ENCODE data around the gene MORN5.

The MORN5 gene

DNA sequence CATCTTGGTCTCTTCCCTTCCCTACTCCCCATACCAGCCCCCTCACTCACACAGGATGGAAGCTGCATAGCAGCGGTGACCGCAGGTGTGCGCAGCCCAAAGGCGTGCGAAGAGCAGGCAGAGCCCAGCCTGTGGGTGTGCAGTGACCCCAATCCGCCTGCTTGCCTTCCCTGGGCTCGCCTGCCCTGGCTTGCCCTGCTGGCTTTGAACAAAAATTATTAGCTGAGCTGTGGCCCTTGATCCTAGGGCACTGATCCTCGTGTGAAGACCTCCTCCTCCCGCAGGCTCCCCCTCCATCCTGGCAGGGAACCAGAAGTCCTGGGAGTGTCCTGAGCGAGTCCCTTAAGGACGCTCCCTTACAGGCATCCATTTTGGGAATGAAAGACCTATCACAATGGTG is 31.9 kb downstream of the MORN5 start:
- DNase-seq (ENCODE audit: low read depth), result no peak

DNA sequence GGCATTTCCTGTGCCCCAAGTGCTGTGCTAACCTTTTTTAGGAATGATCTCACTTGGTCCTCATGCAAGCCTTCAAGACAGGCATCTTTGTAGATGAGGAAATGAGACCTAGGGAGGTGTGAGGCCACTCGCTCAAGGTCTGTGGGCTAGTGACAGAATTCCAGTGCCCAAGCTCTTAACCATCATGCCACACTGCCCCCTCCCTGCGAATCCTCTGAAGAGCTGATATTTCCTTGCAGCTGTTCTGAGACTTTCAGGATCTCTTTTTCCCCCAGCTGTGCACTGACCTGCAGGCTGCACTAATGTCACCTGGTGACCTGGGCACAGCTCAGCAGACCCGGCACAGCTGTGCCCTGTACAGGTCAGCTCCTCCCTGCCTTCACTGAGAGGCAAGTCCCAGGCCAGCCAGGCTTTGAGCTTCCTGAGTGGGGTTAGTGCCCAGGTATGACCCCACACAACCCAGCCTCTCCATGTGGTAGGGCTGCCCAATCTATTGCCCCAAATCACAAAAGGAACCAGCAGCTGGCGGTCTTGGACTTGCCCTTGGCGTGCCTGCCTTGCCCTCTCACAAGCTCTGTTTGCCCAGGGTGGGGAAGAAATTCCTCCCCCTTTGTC is 32.7 kb downstream of the MORN5 start:
- DNase-seq (ENCODE audit: low read depth), result no peak

DNA sequence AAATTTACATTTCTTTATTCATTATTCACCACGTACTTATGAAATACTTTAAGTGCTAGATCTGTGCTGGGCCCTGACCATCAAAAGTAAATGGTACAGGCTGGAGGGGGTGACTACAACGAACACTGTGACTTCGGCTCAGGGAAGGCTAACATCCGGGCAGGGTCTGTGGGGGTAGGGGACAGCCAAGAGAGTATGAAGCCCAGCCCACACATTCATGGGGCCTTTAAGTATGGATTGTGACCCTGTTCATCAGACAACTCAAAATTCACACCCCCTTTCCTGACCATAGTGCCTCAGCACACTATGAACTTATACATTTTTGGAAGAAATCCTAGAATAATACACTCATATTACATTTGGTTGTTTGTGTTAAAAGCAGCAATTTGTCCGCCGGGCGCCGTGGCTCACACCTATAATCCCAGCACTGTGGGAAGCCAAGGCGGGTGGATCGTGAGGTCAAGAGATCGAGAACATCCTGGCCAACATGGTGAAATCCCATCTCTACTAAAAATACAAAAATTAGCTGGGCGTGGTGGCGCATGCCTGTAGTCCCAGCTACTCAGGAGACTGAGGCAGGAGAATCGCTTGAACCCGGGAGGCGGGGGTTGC is 33.3 kb downstream of the MORN5 start:
- no peak for DNase-seq (ENCODE audit: low read depth)

DNA sequence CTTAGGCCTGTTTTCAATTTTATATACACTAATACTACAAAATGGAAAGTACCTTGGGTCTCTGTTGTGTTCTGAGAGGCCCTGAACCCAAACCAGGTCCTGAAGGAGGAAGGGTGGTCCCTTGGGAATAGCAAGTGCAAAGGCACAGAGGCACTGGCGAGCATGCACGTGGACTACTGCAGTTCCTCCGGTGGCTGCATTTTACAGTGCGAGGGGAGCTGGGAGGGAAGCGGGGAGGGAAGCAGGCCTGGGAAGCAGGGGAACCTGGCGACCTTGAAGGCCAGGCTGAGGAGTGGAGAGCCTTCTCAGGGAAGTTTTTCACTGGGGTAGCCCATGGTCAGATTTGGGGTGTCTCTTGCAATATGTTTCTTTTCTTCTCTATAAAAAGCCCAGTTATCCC is 33.9 kb downstream of the MORN5 start:
- no peak for DNase-seq (ENCODE audit: low read depth)

DNA sequence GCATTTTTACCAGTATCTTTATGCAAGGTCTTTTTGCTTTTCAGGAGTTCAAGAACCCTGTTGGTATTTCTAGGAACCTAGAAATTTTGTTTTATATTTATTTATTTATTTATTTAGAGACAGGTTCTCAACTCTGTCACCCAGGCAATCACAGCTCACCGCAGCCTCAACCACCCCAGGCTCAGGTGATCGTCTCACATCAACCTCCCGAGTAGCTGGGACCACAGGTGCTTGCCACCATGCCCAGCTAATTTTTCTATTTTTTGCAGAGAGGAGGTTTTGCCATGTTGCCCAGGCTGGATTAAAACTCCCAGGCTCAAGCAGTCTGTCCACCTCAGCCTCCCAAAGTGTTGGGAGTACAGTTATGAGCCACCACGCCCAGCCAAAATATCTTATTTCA is 36.2 kb downstream of the MORN5 start:
- DNase-seq (ENCODE audit: low read depth), result no peak

DNA sequence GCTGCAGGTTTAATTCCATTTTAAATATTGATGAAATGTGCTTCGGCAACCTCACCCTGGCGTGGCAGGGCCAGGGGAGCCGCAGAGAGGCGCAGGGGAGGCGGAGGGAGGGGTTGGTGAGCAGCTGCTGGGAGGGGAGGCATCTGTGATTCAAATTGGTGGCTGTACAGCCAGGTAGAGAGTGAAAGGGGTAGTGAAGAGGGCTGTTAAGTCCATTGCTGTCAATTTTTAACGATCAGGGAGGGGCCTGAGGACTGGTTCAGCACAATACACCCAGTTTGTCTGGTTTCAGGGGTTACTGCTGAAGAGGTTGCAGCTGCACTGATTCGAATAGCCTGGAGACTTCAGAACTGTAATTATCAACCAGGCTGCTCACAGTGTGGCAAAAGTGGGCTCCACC is 37.7 kb downstream of the MORN5 start:
- DNase-seq (ENCODE audit: low read depth), result no peak

DNA sequence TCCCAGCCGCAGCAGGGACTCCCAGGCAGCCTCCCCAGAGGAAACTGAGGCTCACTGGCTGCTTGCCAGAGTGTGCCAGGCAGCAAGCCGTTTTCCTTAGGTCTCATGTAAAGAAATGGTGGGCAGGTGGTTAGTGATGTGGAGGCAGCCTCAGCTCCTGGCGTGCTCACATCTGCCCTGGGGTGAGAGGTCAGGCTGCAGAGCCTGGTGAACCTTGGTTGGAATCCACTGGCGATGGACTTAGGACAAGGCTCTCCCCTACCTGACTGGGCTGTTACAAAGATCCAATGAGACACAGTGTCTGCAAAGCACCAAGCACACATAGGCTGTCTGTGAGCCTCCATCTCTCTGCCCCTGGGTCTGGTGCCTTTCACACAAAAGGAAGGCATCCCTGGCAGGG is 38.2 kb downstream of the MORN5 start:
- no peak for DNase-seq (ENCODE audit: low read depth)

DNA sequence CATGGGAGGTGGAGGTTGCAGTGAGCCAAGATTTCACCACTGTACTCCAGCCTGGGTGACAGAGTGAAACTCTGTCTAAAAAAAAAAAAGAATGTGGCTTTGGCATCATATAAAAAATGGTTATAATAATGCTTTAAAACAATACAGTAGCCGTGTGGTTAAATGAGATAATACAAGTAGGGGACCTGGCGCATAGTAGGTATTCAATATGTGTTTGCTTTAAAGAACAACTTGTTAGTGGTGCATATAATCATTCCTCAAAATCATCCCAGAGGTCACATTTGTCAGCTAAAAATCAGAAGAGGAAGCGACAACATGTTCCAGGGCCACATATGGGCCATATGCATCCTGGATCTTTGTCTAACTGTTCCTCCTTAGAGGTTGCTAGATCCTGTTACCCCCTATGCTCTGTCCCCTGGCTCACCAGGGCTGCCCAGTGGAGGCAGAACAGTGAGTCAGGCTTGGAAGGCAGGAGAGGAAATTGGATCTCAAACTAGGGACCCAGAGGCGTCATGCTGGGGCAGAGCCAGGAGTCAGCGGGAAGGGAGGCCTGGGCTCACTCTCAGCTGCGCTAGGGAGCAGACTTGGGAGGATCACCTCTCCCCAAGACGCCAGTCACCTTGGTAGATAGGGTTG is 41.4 kb downstream of the MORN5 start:
- no peak for DNase-seq (ENCODE audit: low read depth)

DNA sequence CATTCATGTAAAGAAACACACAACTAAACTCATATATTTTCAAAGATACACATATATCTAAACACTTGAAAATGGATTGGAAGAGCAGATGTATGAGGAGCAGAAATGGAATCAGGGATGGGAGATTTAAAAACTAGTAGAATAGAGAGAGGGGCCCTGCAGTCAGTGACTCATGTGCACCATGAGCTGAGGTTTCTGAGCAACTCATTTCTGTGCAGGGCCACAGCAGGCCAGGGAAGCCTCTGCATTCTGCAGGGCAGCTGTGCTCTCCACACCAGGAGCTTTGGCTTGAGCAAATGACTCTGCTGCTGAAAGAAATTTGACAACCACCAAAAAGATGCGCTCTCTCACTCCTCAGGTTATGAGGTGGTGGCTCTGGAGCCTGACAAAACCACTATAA is 41.9 kb downstream of the MORN5 start:
- no peak for DNase-seq (ENCODE audit: low read depth)

DNA sequence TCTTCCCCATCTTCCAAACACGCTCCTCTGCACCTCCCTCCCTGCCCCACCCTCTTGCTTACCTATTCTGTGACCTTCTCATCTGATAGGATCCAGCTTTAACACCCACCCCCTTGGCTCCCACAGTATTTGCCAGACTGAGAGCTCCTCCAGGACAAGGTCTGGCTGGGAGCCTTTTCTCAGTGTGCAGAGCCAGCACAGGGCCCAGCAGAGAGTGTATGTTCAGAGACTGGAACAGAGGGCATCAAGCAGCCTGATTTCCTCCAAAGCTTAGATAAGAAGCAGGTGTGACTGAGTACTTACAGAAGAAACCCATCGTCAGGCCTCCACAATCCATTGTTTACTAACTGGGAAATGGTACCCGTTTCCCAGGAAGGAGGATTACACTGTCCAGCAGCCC is 42.4 kb downstream of the MORN5 start:
- no peak for DNase-seq (ENCODE audit: low read depth)

DNA sequence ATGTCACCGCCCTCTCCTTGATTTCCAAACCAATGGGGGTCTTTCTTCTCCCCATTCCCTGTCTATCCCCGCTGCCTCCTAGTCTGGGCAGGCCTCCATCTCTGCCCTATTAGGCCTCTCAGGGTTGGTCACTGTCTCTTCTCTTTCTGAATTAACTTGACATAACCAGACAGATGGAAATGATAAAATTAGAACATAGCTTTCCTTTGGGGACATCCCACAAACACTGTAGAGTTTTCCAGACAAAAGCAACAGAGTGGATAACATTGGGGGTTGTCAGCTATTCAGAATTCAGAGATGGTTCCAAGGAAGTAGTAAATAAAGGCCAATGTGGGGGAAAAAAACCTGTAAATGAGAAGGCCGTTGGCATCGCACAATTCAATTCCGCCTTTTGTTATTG is 44.3 kb downstream of the MORN5 start:
- DNase-seq (ENCODE audit: low read depth), result no peak

DNA sequence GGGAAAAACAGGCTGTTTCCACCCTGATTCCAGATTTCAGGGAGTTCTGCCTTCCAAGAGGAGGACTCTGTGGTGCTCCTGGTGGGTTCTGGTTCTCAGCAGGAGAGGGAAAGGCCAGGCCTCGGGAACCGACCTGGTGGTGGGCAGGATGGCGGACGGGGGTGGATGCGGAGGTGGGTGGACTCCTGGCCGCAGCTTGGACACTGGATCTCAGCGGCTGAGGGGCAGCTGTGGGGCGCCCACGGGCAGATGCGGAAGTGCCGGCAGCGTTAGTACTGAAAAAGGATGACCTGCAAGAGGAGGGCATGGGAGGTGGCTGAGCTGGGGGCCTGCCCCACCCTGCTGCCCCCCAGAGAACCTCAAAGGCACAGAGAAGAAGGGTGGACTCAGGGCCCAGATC is 44.8 kb downstream of the MORN5 start:
- DNase-seq (ENCODE audit: low read depth), result no peak

DNA sequence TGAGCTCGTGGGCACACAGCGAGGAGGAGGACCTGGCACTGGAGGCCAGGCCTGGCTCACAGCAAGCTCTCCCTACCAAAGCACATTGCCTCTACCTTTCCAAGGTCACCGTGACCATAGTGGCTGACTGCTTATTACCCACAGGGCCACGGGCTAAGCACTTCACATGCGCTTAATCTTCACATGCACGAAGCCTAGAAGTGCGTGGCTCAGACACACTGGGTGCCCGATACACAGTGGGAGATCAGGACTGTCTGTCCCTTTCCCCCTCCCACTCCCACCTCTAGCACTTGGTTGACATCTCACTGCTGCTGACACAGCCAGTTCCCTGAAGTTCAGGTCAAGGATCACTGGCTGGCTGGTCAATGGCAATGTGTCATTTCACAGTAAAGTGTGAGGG is 45.5 kb downstream of the MORN5 start:
- DNase-seq (ENCODE audit: low read depth), result no peak

DNA sequence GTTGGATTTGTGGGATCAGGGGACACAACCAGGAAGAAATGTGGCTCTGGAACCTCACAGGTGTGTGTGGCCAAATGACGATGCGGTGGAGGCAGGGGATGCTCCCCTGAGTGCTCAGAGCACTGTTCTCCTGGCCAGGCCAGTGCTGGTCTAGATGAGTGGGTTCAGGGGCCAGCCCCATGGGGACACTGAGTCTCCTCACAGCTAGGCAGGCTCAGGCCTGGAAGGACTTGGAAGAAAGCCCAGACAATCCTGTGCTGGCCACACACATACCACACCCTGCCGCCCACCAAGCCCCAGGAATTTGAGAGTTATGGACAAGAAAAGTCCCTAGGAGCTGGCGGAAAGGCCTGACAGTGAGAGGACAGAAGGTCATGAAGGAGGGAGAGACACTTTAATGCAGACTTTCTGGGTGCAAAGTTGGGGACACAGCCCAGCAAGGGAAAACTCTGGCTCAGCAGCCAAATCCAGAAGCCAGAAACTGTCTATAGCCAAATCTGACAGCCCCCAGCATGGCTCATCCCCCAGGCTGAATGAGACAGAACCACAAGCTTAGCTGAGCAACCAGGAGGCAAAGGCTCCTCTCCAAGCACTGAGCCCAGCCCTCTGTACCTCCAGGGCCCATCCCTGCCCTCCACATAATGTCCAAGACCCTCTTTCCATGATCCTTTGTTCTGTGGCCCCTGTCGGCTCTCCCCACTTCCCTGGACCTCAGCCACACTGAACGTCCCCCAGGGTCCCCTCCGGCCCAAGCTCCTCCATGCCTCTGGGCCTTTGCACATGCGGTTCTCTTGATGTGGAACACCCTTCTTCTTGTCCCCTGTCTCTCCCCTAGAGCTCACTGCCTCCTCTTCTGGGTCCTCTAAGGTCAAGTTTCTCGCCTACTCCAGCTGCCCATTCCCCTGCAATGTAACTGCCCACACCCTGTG is 46.7 kb downstream of the MORN5 start:
- no peak for DNase-seq (ENCODE audit: low read depth)

DNA sequence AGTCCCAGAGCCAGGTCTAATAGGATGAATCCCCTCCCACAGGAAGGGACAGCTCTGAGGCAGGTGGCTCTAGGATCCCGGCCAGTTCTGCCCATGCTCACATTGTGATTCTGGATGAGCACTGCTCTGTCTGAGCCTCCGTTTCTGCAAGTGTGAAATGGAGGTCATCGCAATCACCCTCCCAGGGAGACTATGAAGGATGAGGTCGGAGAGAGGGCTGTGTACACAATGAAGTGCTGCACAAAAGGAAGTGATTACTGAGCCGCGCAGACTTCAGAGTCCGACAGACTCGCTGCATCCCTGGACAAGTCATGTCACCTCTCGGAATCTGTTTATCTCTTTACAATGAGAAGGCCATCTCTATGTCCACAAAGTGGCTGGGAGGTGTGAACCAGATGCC is 47.4 kb downstream of the MORN5 start:
- no peak for DNase-seq (ENCODE audit: low read depth)

DNA sequence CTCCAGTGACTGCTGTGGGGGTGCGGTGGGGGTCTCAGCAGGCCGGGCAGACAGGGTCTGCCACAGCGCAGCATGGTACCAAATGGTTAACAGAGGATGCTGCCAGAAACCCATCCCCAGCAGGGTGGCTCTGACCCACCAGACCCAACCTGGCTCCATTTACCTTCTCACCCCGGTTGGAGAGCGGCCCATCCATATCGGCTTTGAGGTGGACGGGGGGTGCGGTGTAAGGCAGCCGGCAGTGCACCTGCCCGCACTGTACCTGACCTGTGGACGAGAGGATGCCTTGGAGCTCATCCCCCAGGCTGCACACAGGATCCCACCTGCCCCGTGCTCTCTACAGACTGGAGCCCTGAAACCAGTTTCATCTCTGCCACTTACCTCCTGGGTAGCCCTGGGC is 49.7 kb downstream of the MORN5 start:
- DNase-seq (ENCODE audit: low read depth), result no peak

DNA sequence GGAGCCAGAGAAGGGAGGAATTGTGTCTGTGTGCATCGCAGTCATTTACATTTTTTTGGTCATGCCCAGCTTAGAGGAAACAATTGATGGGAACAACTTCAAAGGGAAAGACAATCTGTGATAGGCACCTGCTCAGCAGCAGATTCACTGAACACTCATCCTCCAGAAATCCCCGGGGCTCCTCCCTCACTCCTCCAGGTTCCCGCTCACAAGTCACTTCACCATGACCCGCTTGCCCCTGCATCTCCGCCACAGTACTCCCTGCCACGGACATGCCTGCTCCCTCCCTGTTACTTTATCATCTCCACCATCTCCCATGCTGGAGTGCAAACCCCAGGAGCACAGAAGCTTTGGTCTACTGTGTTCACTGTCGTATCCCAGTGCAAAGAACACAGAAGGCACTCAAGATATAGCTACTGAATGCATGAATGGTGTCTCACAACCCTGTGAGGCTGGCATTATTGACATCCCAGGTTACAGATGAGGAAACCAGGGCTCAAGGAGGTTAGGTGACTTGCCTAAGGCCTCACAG is 52.8 kb downstream of the MORN5 start:
- no peak for DNase-seq (ENCODE audit: low read depth)

DNA sequence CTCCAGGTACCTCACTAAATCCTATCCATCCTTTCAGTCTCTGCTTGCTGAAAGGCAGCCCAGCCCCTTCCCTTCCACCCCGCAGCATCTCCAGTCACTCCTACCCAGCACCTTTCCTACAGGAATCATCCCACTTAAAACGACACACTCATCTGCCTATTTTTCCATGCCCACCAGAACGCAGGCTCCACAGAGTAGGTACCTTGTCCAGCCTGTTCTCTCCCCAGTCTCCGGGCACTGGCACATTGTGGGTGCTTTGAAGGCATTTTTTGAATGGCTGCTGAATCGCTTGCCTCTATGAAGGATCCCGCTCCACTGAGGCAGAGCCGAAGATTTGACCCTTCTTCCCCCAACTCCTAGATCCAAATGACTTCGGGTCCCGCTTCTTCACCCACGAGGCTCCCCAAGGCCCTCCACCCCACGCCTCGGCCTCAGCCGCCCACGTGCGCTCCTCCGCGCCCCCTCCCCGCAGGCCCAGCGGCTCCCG is 53.4 kb downstream of the MORN5 start:
- no peak for DNase-seq (ENCODE audit: low read depth)

DNA sequence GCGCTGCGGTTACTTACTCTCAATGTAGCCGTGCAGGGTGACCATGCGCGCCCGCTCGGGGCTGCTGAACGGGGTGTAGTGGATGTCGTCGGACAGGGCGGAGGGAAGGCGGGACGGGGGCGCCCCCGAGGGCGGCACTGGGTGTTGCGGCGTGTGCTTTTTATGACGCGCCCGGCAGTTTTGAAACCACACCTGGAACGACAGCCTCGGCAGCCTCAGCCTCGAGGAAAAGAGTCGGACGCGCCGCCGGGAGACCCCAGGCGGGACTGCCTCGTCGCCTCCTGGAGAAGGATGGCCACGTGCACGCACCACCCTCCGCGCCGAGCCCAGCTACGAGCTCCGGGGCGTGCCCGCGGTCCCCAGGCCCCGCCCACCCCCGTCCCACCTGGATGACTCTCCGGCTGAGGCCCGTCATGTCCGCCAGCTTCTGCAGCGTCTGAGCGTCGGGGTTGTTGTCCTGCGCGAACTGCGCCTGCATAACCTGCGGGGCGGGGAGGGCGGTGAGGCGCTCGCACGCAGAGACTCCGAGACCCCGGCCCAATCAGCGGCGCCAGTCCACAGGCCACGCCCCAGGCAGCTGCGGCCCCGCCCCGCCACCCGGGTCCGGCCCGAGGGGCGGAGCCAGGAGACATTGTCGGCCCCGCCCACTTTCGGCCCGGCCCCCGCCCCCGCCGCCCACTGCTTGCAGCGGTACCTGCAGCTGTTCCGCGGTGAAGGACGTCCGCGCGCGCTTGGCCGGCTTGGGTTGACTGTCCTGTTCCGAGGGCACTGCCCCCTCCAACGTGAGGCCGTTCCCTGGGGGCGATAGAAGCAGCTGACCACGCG is 54.1 kb downstream of the MORN5 start:
- peak; percentile 2 for DNase-seq (ENCODE audit: low read depth)

DNA sequence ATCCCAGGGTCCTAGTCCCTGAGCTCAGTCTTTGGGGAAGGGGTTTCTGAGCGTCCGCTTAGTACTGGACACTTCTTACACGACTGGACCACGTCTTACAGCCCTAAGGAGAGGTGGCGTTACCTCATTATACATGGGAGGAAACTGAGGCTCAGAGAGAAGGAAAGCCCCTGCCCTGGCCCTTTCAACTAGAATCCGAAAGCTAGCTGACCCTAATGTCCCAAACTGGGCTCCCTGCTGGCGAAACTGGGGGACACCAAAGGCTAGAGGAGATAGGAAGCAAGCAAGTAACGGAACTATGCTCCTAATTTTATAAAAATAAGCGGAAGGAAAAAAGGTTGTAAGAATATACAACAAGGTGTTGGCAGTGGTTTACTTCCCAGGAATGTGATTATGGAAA is 54.8 kb downstream of the MORN5 start:
- DNase-seq (ENCODE audit: low read depth), result no peak

DNA sequence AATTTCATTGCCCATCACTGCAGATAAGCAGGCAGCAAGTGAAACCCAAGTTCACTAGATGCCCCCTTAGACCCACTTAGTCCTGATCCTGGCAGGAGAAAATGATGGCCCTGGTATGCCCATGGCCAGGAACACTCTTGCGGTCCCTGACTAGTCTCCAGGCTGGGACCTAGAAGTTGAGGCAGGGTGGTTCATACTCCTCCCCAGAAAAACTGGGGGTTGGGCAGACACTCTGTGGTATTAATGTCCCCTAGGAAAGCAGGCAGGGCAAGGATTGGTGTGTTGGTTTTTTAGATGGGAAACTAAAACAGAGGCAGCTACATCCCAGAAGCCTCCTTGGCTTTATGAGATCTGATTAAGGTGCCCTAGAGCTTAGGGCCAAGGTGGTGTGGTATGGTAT is 56.0 kb downstream of the MORN5 start:
- no peak for DNase-seq (ENCODE audit: low read depth)
